PC-9 (cell line): ENCODE measurements around the gene PDLIM5. TPM values are rescaled to one million over a fixed set of nuclear protein-coding genes. Genes with fewer than 3 reads are reported as not detected.

Experiments
- BruUV-seq: library from RNA; stranded (reverse); fragments of 400-500 nt; replicated peaks from 2 replicates; lab custom pipeline; 2021; lab: Mats Ljungman, UMichigan
- CTCF ChIA-PET: fragments of 300-600 bp; sonication (Branson Sonifier 250); formaldehyde crosslinking; loops from one replicate; lab custom pipeline; 2022; ENCODE audit warnings: antibody characterized with exemption; lab: Charles Lee
- POLR2A ChIA-PET: fragments of 300-600 bp; sonication (Branson Sonifier 250); formaldehyde crosslinking; loops from one replicate; lab custom pipeline; 2022; ENCODE audit warnings: antibody characterized with exemption; ENCODE audit not compliant: unreplicated experiment; lab: Charles Lee
- DNase-seq, 2 experiments: peaks; one replicate each; pipeline versions ENCODE4 v3.0.0 to v3.0.0-alpha.2; 2015 to 2022; ENCODE audit warnings: mixed read lengths in 1 of 2
- H2AFZ ChIP-seq: fragments of 200-600 bp; sonication (generic); 2 replicates; pipeline ENCODE4 v1.8.1; 2017; ENCODE audit warnings: antibody characterized with exemption
- H3F3A ChIP-seq: fragments of 200-600 bp; sonication (generic); 2 replicates; pipeline ENCODE4 v1.8.1; 2017; ENCODE audit warnings: antibody characterized with exemption, mild to moderate bottlenecking, low read depth; ENCODE audit not compliant: insufficient read depth
- H3K27ac ChIP-seq: fragments of 200-600 bp; sonication (generic); 2 replicates; pipeline ENCODE4 v1.6.1; 2016; ENCODE audit warnings: mixed run types
- H3K27me3 ChIP-seq: fragments of 200-600 bp; sonication (generic); 2 replicates; pipeline ENCODE4 v1.6.1; 2016; ENCODE audit warnings: low read depth, mixed run types; ENCODE audit not compliant: insufficient read depth
- H3K36me3 ChIP-seq: fragments of 200-600 bp; sonication (generic); 2 replicates; pipeline ENCODE4 v1.6.1; 2016; ENCODE audit warnings: low read depth, mixed run types
- H3K4me1 ChIP-seq: fragments of 200-600 bp; sonication (generic); replicated peaks from 2 replicates; pipeline ENCODE4 v1.6.1; 2016; ENCODE audit warnings: mixed run types; ENCODE audit not compliant: insufficient read depth
- H3K4me2 ChIP-seq: fragments of 200-600 bp; sonication (generic); 2 replicates; pipeline ENCODE4 v1.6.1; 2017; ENCODE audit warnings: mixed run types
- H3K4me3 ChIP-seq: fragments of 200-600 bp; sonication (generic); 2 replicates; pipeline ENCODE4 v1.6.1; 2016; ENCODE audit warnings: mixed run types
- H3K79me2 ChIP-seq: fragments of 200-600 bp; sonication (generic); 2 replicates; pipeline ENCODE4 v1.6.1; 2017; ENCODE audit warnings: low read depth, mixed run types
- H3K9me2 ChIP-seq: fragments of 200-600 bp; sonication (generic); 2 replicates; pipeline ENCODE4 v1.8.1; 2017; ENCODE audit warnings: mild to moderate bottlenecking; ENCODE audit not compliant: insufficient read depth
- H3K9me3 ChIP-seq: fragments of 200-600 bp; sonication (generic); 2 replicates; pipeline ENCODE4 v1.8.1; 2016; ENCODE audit warnings: low read depth; ENCODE audit not compliant: insufficient read depth
- H4K20me1 ChIP-seq: fragments of 200-600 bp; sonication (generic); 2 replicates; pipeline ENCODE4 v1.8.1; 2017; ENCODE audit not compliant: insufficient read depth
- CTCF ChIP-seq: fragments of 200-600 bp; sonication (generic); conservative IDR thresholded peaks from 2 replicates; pipeline ENCODE4 v1.6.1; 2017; ENCODE audit warnings: mixed run types, antibody characterized with exemption, mild to moderate bottlenecking, moderate library complexity
- EZH2 ChIP-seq: fragments of 200-600 bp; sonication (generic); IDR thresholded peaks from 2 replicates; pipeline ENCODE4 v1.8.0; 2017; ENCODE audit warnings: antibody characterized with exemption, low read depth
- intact Hi-C: fragments of 100-400 bp; cut with micrococcal nuclease; formaldehyde crosslinking; loops from one replicate; pipeline ENCODE4 v1.10.0; 2022; ENCODE audit not compliant: unreplicated experiment
- total RNA-seq: library from RNA; stranded (reverse); gene quantifications from 2 replicates; pipeline ENCODE4 v1.2.3, GENCODE V29; 2021

PDLIM5 gene
- total RNA-seq, 1 experiment from 2014 or later, result 130 TPM

GRCh38 chr4:94680176-94680862 lies 228.6 kb downstream of the PDLIM5 start:
- no peaks in the 10 kb centered on the region for H3K79me2 ChIP-seq
- TF ChIP-seq CTCF, result no peak
- no peak for TF ChIP-seq EZH2
- H2AFZ ChIP-seq, result no peak overlapping the region
- H3K9me3 ChIP-seq, result no peaks in the 10 kb centered on the region
- H4K20me1 ChIP-seq, result no peaks in the 10 kb centered on the region
- POLR2A ChIA-PET, result no interaction called here
- H3K4me3 ChIP-seq, result no peak overlapping the region
- no peak for DNase-seq
- H3K27me3 ChIP-seq, result no peaks in the 10 kb centered on the region
- no peak overlapping the region for H3K27ac ChIP-seq
- H3K9me2 ChIP-seq, result no peaks in the 10 kb centered on the region
- no TSS peak for BruUV-seq
- H3K4me1 ChIP-seq, result no peaks in the 10 kb centered on the region
- H3K36me3 ChIP-seq, result no peaks in the 10 kb centered on the region
- intact Hi-C loops, result no loop called here
- CTCF ChIA-PET, result no interaction called here
- H3F3A ChIP-seq, result no peaks in the 10 kb centered on the region
- H3K4me2 ChIP-seq, result no peak overlapping the region

GRCh38 chr4:94686086-94686485 lies 234.3 kb downstream of the PDLIM5 start:
- intact Hi-C loops, result no loop called here
- POLR2A ChIA-PET, result interaction anchor here (0.5 kb wide), 1 partner anchor 648 kb away, joined by 3 read pairs; no protein-coding TSS in a partner anchor
- H3K9me3 ChIP-seq, result no peaks in the 10 kb centered on the region
- TF ChIP-seq CTCF, result no peak
- TF ChIP-seq EZH2, result no peak
- no peak overlapping the region for H3K4me2 ChIP-seq
- H3K9me2 ChIP-seq, result no peaks in the 10 kb centered on the region
- H3K4me3 ChIP-seq, result no peak overlapping the region
- DNase-seq, result no peak
- H3K36me3 ChIP-seq, result no peaks in the 10 kb centered on the region
- no TSS peak for BruUV-seq
- CTCF ChIA-PET, result no interaction called here
- peaks cover 7% of the 10 kb centered on the region for H3K4me1 ChIP-seq
- H3F3A ChIP-seq, result no peaks in the 10 kb centered on the region
- H3K27me3 ChIP-seq, result no peaks in the 10 kb centered on the region
- H2AFZ ChIP-seq, result no peak overlapping the region
- H3K27ac ChIP-seq, result no peak overlapping the region
- no peaks in the 10 kb centered on the region for H4K20me1 ChIP-seq
- H3K79me2 ChIP-seq, result no peaks in the 10 kb centered on the region

GRCh38 chr4:94689155-94689860 lies 237.6 kb downstream of the PDLIM5 start:
- peaks cover 11% of the 10 kb centered on the region for H3K4me1 ChIP-seq
- BruUV-seq, result no TSS peak
- no peak overlapping the region for H2AFZ ChIP-seq
- TF ChIP-seq CTCF (no peak), EZH2 (no peak)
- H3K9me3 ChIP-seq, result no peaks in the 10 kb centered on the region
- ChIA-PET CTCF (no interaction called here), POLR2A (no interaction called here)
- H3K4me3 ChIP-seq, result no peak overlapping the region
- H3K79me2 ChIP-seq, result no peaks in the 10 kb centered on the region
- H3K9me2 ChIP-seq, result no peaks in the 10 kb centered on the region
- no peaks in the 10 kb centered on the region for H3K36me3 ChIP-seq
- no peaks in the 10 kb centered on the region for H3F3A ChIP-seq
- DNase-seq, result no peak
- no peaks in the 10 kb centered on the region for H3K27me3 ChIP-seq
- intact Hi-C loops, result no loop called here
- H3K4me2 ChIP-seq, result no peak overlapping the region
- no peaks in the 10 kb centered on the region for H4K20me1 ChIP-seq
- no peak overlapping the region for H3K27ac ChIP-seq
